Choroid plexus epithelial cell (primary cell): ENCODE data around the gene HOXD13.

Experiments
- DNase-seq: peaks from one replicate; pipeline ENCODE4 v3.0.0-alpha.2; 2010; ENCODE audit warnings: low read depth
- H3K4me3 ChIP-seq: 2 replicates; pipeline ENCODE4 v1.5.1; 2011; ENCODE audit warnings: low read depth, mild to moderate bottlenecking, control low read depth, low read length, moderate library complexity
- CTCF ChIP-seq: conservative IDR thresholded peaks from 2 replicates; pipeline ENCODE4 v1.5.1; 2011; ENCODE audit warnings: low read depth, mild to moderate bottlenecking, control low read depth, inconsistent platforms, low read length, moderate library complexity

Gene HOXD13

GRCh38 chr2:176129813-176130146 lies 37.3 kb downstream of the HOXD13 start:
- H3K4me3 ChIP-seq: no peak overlapping the region
- DNase-seq: no peak
- no peak for TF ChIP-seq CTCF

DNA sequence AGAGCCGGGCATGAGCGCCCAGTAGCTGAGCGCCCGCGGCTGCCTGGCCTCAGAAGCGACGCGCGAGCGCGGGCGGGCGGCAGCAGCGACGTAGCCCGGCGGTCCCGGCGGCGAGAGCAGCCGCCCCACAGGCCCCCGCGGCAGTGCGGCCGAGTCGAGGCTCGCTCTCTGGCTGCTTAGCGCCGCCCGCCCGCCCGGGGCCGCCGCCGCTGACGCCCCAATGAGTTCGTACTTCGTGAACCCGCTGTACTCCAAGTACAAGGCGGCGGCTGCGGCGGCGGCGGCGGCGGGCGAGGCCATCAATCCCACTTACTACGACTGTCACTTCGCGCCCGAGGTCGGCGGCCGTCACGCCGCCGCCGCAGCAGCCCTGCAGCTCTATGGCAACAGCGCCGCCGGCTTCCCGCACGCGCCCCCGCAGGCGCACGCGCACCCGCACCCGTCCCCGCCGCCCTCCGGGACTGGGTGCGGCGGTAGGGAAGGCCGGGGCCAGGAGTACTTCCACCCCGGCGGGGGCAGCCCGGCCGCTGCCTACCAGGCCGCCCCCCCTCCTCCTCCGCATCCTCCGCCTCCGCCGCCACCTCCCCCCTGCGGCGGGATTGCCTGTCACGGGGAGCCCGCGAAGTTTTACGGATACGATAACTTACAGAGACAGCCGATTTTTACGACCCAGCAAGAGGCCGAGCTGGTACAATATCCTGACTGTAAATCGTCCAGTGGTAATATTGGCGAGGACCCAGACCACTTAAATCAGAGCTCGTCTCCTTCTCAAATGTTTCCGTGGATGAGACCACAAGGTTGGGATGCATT lies 37.8 kb downstream of the HOXD13 start:
- no peak for DNase-seq
- TF ChIP-seq CTCF: no peak
- no peak overlapping the region for H3K4me3 ChIP-seq

DNA sequence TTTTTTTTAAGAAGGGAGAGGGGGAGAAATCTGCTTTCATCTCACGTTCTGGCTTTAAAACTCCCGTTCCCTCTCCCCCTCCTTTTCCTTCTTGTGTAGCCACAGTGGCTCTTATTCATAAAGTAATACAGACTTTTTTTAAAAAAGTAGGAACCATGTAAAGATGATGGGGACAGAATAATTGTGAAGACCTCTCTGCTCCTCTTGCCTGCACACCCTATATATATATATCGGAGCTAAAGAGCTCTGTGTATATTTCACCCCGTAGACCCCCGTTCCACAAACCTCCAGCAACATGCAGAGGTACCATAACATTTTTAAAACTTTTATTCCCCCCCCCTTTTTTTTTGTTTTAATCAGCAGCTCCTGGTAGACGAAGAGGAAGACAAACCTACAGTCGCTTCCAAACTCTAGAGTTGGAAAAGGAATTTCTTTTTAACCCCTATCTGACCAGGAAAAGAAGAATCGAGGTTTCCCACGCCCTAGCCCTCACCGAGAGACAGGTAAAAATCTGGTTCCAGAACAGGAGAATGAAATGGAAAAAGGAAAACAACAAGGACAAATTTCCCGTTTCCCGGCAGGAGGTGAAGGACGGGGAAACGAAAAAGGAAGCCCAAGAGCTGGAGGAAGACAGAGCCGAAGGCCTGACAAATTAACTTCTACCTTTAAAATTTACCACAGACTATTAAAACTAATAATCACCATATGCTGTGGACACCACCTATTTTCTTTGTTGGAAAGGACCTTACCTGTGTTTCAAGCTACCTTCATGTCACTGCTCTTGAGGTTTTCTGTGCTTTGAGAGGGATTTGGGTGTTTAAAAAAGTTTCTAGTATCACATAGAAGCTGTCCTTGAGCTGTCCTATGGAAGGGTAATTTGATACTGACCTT lies 38.7 kb downstream of the HOXD13 start:
- no peak for TF ChIP-seq CTCF
- H3K4me3 ChIP-seq: no peak overlapping the region
- no peak for DNase-seq

DNA sequence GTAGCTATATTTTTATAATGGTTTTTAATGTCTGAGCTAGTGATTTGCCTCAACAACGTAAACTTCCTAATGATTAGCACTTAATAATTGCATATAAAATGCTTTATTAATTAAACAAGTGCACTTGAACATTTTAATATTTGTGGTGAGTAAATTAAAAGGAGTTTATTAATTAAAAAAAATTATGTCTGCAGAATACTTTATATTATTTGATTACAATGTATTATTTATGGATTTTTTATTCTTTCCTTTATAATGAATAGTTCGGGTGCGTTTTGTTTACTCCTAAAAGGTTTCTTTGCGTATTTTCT lies 39.3 kb downstream of the HOXD13 start:
- TF ChIP-seq CTCF: no peak
- no peak for DNase-seq
- no peak overlapping the region for H3K4me3 ChIP-seq

DNA sequence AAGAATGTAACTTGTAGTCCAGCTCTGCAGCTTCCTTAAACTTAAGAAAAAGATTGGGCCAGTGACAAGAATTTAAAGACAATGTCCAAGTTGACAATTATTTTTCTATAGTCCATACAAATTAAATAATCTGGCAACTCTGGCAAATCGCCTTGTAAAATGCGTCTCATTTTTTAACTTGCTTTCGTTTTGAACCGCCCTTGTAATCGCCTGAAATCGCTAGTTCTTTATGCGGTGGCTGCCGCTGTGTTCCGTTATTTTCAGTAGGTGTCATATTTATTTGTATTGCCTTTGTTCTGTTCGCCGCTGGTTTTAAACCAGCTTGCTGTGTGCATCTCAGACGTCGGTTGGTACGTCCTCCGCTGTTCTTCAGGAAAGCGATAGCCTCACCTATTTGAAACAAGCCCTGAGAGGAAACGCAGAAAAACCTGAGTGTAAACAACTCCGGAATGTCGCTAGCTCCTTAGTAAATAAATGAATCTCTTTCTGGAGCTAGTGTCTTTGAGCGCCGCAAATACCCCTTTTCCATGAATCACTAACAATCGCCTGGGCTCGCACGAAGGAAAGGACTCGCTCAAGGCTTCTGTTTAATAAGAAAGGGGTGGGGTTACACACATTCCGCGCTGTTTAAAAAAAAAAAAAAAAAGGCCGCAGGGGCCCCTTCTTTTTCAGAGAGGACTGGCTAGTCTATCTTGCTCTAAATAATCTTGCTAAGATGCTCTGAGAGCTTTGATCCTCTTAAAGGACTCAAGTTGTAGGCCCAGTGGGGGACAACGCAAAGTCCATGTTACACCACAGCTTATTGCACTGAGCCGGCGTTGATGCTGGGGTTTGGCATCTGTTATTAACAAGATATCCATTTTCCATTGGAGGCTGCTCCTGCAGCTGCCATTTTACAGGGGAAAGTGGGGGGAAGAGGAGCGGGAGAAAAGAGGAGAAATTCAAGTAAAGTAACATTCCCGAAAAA lies 40.0 kb downstream of the HOXD13 start:
- TF ChIP-seq CTCF: no peak
- peak overlapping the region; percentile 30 for H3K4me3 ChIP-seq
- DNase-seq: peak; percentile 18

DNA sequence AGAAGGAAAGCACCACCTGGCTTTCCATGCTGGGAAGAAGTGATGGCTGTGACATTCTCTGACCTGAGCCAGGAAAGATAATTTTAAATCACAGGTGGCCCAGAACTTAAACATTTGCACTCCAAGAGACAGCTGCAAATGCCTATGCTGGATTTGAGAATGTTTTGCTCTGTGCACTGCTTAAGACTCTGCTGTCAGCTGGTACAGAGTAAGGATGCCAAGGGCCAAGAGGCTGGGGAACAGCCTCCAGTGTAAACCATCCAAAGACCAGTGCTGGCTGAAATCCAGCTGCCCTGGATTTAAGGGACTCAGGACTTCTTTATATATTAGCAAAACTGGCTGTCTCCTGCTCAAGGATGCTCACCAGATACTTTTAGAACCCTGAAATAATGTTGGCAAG lies 40.9 kb downstream of the HOXD13 start:
- no peak overlapping the region for H3K4me3 ChIP-seq
- DNase-seq: no peak
- TF ChIP-seq CTCF: no peak
